ENCODE measurements around the gene NELL1.

NELL1 gene

DNA sequence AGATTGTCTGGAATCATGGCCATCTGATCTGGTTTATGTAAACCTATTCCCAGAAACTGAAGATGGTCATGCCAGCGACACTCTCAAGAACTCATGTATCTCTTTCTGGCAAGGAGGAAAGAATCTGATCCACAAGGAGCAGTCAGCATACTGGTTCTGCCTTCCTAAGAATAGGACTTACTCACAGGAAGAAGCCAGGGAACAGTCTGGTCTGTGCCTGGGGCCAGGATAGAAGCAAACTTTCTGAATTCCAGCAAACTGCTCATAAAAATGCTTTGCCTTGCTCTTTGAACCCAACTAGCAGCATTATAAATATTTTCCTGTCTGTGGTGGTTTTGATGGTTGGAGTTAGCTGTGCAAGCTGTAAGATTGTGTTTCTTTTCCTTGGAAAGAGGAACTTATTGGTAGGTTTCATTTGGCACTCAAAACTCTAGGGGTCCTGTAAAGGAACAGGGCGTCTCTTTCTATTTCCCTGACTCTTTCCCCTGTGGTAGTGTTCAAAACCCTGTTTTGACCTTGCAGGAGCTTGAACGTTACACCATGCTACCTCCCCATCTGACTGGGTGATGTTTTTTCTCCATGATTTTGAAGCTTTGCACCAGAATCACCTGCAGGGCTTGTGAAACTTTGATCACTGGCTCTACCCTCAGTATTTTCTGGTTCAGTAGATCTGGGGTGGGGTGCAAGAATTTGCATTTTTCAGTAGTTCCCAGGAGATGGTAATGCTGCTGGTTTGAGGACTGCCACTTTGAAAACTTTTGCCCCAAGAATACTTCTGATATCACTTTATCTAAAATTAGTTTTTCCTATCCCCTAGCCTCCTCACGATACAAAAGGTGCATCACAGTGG is 895.7 kb downstream of the NELL1 start:
- no peak for DNase-seq (ENCODE audit: low read depth)

DNA sequence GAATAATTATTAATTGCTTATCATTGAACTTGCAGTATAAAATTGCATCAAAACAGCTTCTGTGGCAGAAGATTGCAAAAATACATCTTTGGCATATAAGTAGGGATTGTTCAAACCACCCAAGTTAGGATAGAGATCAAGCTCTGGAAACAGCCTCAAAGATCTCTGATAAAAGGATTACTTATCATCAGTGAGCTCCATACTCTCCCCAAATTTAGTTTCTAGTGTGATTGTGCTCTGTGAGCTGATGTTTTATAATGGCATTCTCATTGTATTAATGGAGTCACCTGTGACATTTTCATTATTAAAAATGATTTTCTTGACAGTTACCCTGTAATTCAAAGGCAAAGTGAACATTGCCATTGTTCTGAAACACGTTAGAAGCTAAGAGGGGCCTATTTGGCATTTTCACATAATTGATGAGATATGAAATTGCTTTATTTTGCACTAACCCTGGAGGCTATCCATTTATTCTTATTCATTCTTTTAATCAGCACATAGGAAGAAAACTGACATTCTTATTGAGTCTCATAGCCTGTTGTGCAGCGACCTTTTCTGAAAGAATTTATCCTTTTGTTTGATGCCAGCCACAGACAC is 897.2 kb downstream of the NELL1 start:
- no peak for DNase-seq (ENCODE audit: low read depth)

DNA sequence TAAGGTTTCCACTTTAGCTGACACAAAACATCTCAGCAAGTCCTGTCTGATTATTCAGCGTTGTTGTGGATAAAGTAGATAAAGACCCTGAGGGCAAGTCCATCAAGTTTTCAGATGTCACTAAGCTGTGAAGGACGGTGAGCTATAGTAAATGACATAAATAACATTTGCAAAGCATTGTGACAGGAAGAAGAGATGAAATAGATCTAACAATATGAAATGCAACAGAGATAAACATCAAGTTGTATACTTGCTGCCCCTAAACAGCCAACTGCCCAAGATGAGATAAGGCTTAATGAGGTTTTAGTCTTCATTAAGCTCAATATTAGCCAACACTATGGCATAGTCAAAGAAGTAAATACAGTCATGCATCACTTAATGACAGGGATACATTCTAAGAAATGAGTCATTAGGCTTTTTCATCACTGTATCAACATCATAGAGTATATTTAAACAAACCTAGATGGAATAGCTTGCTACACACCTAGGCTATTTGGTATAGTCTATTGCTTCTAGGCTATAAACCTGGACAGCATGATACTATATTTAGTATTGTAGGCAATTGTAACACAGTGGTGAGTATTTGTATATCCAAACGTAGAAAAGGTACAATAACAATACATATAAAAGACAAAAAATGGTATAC is 898.4 kb downstream of the NELL1 start:
- DNase-seq (ENCODE audit: low read depth) = no peak

DNA sequence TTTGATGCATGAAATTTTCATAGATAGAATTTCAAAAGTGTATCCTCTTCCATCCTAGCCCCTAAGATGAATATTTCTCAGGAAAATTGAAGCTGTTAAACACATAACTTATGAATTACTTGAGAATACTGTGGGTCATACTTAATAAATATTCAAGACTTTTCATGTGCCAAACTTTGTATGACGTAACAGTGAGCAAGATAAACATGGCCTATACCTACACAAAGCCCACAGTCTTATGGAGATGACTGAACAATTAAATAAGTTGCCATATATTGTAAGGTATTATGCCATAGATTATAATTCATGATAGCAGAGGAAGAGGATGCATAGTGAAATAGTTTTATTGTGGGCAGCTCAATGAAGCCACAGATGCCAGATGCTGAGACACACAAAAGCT is 902.8 kb downstream of the NELL1 start:
- no peak for DNase-seq (ENCODE audit: low read depth)

DNA sequence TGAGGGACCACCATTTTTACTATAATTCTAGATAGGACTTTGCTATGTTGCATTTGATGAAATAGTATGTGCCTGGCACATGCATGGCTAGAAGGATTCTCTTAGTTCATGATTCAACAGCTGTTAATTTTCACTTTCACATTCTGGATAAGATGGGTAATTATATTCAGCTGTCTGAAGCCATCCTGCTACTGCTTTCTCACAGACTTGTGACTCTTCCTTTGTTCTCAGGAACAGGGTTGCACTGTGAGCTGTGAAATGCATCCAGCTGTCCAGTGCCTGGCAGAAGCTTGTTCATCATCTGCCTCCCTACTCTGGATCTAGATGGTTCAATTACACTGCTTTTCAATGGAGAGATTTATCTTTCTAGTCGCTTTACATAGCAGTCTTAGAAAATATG is 913.4 kb downstream of the NELL1 start:
- no peak for DNase-seq (ENCODE audit: low read depth)

DNA sequence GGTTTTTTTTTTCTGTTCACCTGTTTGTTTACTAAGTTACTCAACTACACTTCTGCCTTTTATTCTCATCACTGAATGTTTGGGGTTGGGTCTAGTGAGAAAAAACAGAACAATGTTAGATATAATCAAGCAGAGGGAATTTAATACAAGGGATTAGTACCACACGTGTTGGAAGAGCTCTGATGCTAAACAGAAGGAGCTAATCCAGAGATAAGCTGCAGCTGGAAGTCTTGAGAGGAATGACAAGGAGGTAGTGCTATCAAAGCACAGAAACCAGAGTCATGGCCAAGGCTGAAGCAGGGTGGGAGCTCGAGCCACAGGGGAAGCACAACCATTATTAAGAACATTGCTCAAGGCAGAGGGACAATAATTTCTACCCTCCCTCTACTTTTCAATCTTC is 919.4 kb downstream of the NELL1 start:
- no peak for DNase-seq (ENCODE audit: low read depth)

DNA sequence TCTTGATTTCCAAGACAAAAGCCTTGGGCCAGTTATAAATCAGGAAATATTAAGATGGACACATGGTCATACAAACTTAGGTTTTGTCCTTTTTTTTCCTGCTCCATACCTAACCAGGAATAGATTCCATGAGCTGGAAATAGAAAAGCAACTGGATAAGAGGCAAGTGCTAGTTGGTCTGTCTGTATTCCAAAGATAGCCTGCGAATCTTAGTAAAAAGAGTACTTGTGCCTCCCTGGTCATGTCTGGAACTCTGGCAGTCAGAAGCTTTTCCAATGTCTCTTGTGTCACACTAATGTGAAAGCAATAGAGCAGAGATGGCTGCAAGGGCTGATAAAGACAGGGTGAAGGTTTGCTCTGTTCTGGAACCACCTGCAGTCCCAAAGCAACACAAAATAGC is 933.3 kb downstream of the NELL1 start:
- no peak for DNase-seq (ENCODE audit: low read depth)

DNA sequence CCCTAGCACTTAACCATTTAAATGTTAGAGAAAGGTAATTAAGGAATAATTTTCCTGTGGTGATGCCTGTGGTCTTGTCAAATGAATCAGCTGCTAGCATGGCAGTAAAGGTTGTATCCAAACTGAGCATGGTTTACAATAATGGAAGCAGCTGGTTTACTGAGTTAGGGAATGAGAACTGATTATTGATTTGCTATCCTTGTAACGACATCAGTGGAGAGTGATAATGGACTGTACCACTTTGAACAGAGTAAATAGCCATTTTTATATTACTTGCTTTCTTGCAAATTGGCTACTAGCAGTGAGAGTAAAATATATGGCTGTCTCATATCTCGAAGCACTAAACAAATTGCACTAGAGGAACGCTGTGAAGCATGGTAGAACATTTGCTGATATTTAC is 934.5 kb downstream of the NELL1 start:
- no peak for DNase-seq (ENCODE audit: low read depth)

DNA sequence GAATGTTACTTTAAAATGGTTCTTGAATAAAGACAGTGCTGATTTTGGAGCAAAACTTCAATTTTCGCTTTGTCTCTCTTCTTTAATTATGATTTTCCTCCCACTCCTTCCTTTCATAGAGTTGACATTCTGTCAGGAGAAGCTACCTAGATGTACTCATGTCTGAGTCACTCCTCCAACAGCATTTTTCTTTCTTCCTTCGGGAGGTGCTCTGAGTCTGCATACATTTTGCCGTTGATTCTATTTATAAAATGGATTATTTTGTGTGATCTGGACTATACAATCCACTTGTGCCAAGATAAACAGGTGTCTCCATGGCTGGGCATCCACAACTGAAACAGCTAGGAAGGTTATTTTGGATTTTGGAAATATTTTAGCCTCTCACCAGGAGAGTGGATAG is 935.2 kb downstream of the NELL1 start:
- no peak for DNase-seq (ENCODE audit: low read depth)

DNA sequence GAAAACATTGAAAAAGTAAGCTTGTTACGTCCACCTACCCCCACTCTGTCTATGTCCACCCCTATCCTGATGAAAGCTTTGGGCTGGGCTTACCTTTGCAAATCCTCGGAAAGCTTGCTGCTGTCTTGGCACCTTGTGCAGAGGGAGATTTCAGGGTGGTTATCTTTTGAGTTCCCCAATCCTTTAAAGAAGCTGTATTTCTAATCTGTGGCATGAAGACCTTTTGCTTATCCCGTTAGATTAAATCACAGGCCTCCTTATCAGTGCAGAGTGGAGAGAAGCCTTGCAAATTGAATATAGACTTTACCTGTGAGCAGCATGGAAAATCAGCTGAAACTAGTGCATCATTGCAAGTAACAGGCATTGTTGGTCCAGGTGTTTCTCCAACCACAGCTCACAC is 942.9 kb downstream of the NELL1 start:
- DNase-seq (ENCODE audit: low read depth) = no peak

DNA sequence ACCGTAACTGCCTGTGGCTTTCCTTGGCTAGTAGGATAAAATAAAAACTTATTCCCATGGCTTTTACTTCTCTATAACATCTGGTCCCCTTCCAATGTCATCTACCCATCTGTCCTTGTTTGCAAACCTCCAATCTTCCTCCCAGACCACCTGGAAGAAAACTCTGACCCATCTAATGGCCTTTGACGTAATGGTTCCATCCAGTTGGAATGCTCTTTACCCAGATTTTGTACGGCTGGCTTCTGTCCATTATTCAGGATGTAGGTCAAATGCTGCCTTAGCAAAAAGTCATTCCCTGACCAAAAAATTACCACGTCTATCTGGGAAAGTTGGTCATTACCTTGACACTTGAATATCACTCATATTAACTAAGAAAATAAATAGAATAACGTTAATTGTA is 945.6 kb downstream of the NELL1 start:
- DNase-seq (ENCODE audit: low read depth) = no peak

DNA sequence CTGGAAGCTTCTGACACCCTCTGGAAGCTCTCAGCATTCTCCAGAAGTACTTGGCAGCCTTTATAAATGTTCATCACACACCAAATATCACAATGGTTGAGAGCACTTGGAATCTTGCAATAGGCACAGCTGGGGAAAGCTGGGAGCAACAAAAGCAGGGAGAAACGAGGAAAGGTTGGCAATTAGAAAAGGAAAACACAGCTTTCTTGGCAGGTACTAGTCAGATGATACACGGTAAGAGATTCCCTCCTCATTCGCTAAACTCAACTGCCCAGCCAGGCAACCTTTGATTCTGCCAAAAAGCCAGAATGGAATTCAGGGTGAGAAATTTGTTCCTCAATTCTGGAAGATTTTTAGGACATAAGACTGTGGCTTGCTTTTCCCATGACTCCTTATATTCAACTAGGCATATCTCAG is 946.6 kb downstream of the NELL1 start:
- no peak for DNase-seq (ENCODE audit: low read depth)

DNA sequence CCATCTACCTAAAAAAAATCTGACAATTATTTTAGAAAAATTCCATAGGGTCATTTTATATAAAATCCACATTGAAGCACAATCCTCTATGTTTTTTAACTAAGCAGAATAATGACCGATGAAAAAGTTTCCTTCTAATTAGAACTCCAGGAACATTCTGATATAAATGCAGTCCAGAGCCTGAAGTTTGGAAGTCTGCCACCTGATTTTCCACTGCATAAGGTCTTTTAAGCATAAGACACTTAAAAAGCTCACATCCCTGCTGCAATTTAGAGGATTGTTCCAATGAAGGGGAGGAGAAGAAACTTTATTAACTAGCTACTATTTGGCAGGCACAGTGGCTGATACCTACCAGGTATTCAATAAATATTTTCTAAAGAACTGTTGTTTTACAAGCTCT is 953.2 kb downstream of the NELL1 start:
- no peak for DNase-seq (ENCODE audit: low read depth)

DNA sequence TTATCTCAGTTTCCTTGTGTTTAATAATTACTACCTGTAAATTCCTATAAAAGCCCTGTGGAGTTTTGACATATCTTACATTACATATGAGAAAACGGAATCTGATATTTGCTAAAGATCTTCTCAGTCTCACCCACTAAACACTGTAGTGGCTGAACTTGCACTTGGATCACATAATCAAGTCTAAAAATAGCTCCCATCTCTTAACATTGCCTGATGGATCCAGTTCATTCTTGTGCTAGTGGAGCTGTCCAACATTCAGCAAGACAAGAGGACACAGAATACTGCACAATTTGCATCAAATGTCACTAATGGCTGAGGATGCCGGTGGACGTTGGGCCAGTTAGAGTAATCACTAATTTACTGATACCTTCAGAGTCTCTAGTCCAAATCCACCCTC is 953.6 kb downstream of the NELL1 start:
- DNase-seq (ENCODE audit: low read depth) = no peak

All from activated T-cell treated with anti-CD3 and anti-CD28 coated beads for 1 hour (primary cell).